D721Med (cell line): ENCODE results near the gene RSBN1.
A peak's percentile ranks its signal among the peaks of the same experiment; 100 is the strongest.

Experiments
- DNase-seq: peaks from one replicate; pipeline ENCODE4 v3.0.0; 2011; ENCODE audit warnings: low spot score; ENCODE audit not compliant: insufficient read length
- FAIRE-seq: peaks from 2 replicates; lab custom pipeline; 2011; peaks lifted over from hg19 to GRCh38; lab: Jason Lieb, UNC
- TF ChIP-seq, protein P1 (sequence below): IDR thresholded peaks from 2 replicates; pipeline ENCODE4 v1.5.1; 2012; ENCODE audit warnings: mild to moderate bottlenecking, control low read depth; ENCODE audit not compliant: insufficient read depth; ENCODE audit errors: missing control alignments

RSBN1 gene

GRCh38 chr1:113780374-113781146 lies 31.7 kb downstream of the RSBN1 start:
- no peak for FAIRE-seq
- TF ChIP-seq, protein P1, sequence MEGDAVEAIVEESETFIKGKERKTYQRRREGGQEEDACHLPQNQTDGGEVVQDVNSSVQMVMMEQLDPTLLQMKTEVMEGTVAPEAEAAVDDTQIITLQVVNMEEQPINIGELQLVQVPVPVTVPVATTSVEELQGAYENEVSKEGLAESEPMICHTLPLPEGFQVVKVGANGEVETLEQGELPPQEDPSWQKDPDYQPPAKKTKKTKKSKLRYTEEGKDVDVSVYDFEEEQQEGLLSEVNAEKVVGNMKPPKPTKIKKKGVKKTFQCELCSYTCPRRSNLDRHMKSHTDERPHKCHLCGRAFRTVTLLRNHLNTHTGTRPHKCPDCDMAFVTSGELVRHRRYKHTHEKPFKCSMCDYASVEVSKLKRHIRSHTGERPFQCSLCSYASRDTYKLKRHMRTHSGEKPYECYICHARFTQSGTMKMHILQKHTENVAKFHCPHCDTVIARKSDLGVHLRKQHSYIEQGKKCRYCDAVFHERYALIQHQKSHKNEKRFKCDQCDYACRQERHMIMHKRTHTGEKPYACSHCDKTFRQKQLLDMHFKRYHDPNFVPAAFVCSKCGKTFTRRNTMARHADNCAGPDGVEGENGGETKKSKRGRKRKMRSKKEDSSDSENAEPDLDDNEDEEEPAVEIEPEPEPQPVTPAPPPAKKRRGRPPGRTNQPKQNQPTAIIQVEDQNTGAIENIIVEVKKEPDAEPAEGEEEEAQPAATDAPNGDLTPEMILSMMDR, result no peak

GRCh38 chr1:113779542-113779941 lies 32.7 kb downstream of the RSBN1 start:
- no peak for FAIRE-seq
- TF ChIP-seq, protein P1, result no peak
- no peak for DNase-seq

More at GRCh38 chr1:113780374-113781146, 31.7 kb downstream of the RSBN1 start:
- no peak for DNase-seq

DNA sequence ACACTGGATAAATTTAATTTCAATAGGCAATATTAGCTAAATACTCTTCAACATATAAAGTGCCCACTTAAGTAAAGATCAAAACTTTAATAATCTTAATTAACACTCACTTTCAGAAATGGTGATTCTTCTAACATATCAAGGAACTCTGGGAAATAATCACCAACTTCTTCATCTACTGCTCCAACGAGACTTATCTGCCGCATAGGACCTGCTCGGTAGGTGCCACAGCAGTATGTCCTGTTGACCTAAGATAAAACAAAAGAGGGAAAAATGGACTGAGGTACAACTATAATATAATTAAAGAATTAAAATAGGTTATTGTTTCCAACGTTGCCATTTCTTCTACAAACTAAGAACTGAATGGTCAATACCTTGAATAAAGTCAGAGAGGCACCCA lies 34.7 kb downstream of the RSBN1 start:
- TF ChIP-seq, protein P1, result no peak
- DNase-seq (no peak), FAIRE-seq (no peak)

DNA sequence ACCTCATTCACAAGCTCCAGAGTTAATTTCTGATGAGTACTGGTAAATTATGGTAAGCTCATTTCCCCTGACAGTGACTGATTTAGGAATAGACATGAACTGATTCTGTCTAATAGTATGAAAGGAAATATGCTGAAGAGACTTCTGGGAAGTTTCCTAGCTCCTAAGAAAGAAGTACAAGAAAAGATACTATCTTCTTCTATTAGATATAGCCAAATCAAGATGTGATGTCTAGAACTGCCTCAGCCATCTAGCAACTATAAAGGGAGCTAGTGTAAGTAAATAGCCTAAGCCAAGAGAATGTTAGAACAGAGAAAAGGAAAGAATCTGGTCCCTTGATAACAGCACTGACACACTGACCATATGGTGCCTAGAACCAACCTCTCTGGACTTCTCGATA lies 42.2 kb downstream of the RSBN1 start:
- TF ChIP-seq, protein P1, result no peak
- FAIRE-seq (peak; percentile 90), DNase-seq (no peak)

- FAIRE-seq (no peak), DNase-seq (no peak)
- TF ChIP-seq, protein P1, result no peak
Measured at GRCh38 chr1:113769601-113769970, 42.7 kb downstream of the RSBN1 start.

DNA sequence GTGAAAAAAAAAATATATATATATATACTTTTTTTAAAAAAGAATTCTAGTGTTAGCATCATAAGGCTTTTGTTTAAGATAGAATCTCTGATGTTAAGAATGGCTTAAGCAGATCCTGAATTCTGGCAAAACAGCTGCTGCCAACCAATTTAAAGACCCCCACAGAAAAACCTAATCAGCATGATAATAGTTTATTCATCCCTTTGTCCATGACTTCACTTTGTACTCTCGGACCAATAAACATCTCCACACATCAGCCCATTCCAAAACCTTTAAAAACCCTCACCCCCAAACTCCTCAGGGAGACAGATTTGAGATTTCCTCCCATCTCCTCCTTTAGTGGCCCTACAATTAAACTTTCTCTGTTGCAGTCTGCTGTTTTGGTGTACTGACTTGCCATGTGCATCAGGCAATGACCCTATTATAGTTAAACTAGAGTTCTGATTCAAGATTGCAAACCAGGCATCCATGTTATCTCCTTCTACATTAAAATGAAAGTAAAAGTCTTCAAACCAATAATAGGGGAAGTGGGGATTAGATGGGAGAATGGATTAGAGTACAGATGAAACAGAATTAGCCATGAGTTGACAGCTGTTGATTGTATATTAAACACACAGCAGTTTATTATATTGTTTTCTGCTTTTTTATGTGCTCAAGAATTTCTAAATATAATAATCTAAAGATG lies 43.2 kb downstream of the RSBN1 start:
- FAIRE-seq, result peak; percentile 83
- no peak for DNase-seq
- TF ChIP-seq, protein P1, result no peak
